Fibroblast of pulmonary artery (primary cell): ENCODE measurements around the gene ACER2.
A peak's percentile ranks its signal among the peaks of the same experiment; 100 is the strongest.

Experiments used
- DNase-seq: peaks from one replicate; pipeline ENCODE4 v3.0.0-alpha.2; 2010; ENCODE audit warnings: low read depth
- H3K4me3 ChIP-seq: replicated peaks from 2 replicates; pipeline ENCODE4 v1.5.1; 2011; ENCODE audit warnings: low read depth, mild to moderate bottlenecking, control low read depth, low read length, moderate library complexity
- CTCF ChIP-seq: IDR thresholded peaks from 2 replicates; pipeline ENCODE4 v1.5.1; 2011; ENCODE audit warnings: mild to moderate bottlenecking, control low read depth, low read length, inconsistent platforms; ENCODE audit errors: missing control alignments

The ACER2 gene

GRCh38 chr9:19461135-19461534 is 52.3 kb downstream of the ACER2 start:
- DNase-seq, result no peak
- no peak for TF ChIP-seq CTCF
- no peak overlapping the region for H3K4me3 ChIP-seq

GRCh38 chr9:19464061-19464763 is 55.4 kb downstream of the ACER2 start:
- peak; percentile 5 for TF ChIP-seq CTCF
- peak overlapping the region; percentile 21 for H3K4me3 ChIP-seq
- DNase-seq, result no peak

- DNase-seq, result peak; percentile 88
- TF ChIP-seq CTCF, result peak; percentile 54
These were observed 56.2 kb downstream of the ACER2 start for GRCh38 chr9:19464764-19465585.

GRCh38 chr9:19465586-19466279 is 56.9 kb downstream of the ACER2 start:
- TF ChIP-seq CTCF, result no peak
- DNase-seq, result no peak
- no peak overlapping the region for H3K4me3 ChIP-seq

More at GRCh38 chr9:19464764-19465585, 56.2 kb downstream of the ACER2 start:
- peak overlapping the region; percentile 21 for H3K4me3 ChIP-seq

GRCh38 chr9:19466280-19466639 is 57.5 kb downstream of the ACER2 start:
- no peak overlapping the region for H3K4me3 ChIP-seq
- TF ChIP-seq CTCF, result no peak
- DNase-seq, result no peak

GRCh38 chr9:19469271-19469670 is 60.5 kb downstream of the ACER2 start:
- no peak for DNase-seq
- H3K4me3 ChIP-seq, result no peak overlapping the region
- TF ChIP-seq CTCF, result no peak
